ENCODE data around the gene SSH2.

The SSH2 gene

GRCh38 chr17:29885031-29885640 lies 44.9 kb downstream of the SSH2 start:
- H2AFZ ChIP-seq (ENCODE audit: low read depth): no peak overlapping the region
- no peak overlapping the region for H3K4me2 ChIP-seq
- no peak for TF ChIP-seq CTCF (conservative IDR thresholded peaks at IDR 0.05; ENCODE audit: low read depth, low read length)
- no peak overlapping the region for H3K9ac ChIP-seq
- H3K79me2 ChIP-seq (ENCODE audit: insufficient read depth, low read depth): no peaks in the 10 kb centered on the region; the same call in 1 of the 2 replicates
- no peaks in the 10 kb centered on the region for H3K4me1 ChIP-seq (ENCODE audit: low read depth, poor library complexity, severe bottlenecking)
- H3K27me3 ChIP-seq (ENCODE audit: insufficient read depth, low read depth): no peaks in the 10 kb centered on the region
- no peaks in the 10 kb centered on the region for H4K20me1 ChIP-seq (ENCODE audit: insufficient read depth)
- no peaks in the 10 kb centered on the region for H3K36me3 ChIP-seq (ENCODE audit: insufficient read depth)
- H3K4me3 ChIP-seq (IDR thresholded peaks at IDR 0.05; ENCODE audit: insufficient read depth, low read depth, low read length): no peak overlapping the region
- no peak overlapping the region for H3K27ac ChIP-seq

GRCh38 chr17:29883497-29883896 lies 46.5 kb downstream of the SSH2 start:
- Histone ChIP-seq H3K27ac (no peak overlapping the region), H3K4me3 (IDR thresholded peaks at IDR 0.05; ENCODE audit: insufficient read depth, low read depth, low read length) (no peak overlapping the region), H2AFZ (ENCODE audit: low read depth) (no peak overlapping the region), H3K4me2 (no peak overlapping the region), H3K27me3 (ENCODE audit: insufficient read depth, low read depth) (no peaks in the 10 kb centered on the region), H4K20me1 (ENCODE audit: insufficient read depth) (no peaks in the 10 kb centered on the region), H3K4me1 (ENCODE audit: low read depth, poor library complexity, severe bottlenecking) (no peaks in the 10 kb centered on the region), H3K36me3 (ENCODE audit: insufficient read depth) (no peaks in the 10 kb centered on the region), H3K79me2 (ENCODE audit: insufficient read depth, low read depth) (no peaks in the 10 kb centered on the region; the same call in 1 of the 2 replicates), H3K9ac (no peak overlapping the region)
- TF ChIP-seq CTCF (conservative IDR thresholded peaks at IDR 0.05; ENCODE audit: low read depth, low read length): no peak

- no peak overlapping the region for H3K4me2 ChIP-seq
Measured at GRCh38 chr17:29881256-29881655, 48.8 kb downstream of the SSH2 start.

GRCh38 chr17:29880031-29880430 lies 50.0 kb downstream of the SSH2 start:
- H3K4me1 ChIP-seq (ENCODE audit: low read depth, poor library complexity, severe bottlenecking): no peaks in the 10 kb centered on the region

More at GRCh38 chr17:29881256-29881655, 48.8 kb downstream of the SSH2 start:
- Histone ChIP-seq H3K79me2 (ENCODE audit: insufficient read depth, low read depth) (0 out of 2 replicates have a peak, but pooled peaks cover 13% of the 10 kb centered on the region), H3K4me3 (IDR thresholded peaks at IDR 0.05; ENCODE audit: insufficient read depth, low read depth, low read length) (no peak overlapping the region), H4K20me1 (ENCODE audit: insufficient read depth) (no peaks in the 10 kb centered on the region; the same call in 1 of the 2 replicates), H3K4me1 (ENCODE audit: low read depth, poor library complexity, severe bottlenecking) (no peaks in the 10 kb centered on the region), H3K27ac (no peak overlapping the region), H2AFZ (ENCODE audit: low read depth) (no peak overlapping the region), H3K36me3 (ENCODE audit: insufficient read depth) (no peaks in the 10 kb centered on the region), H3K9ac (no peak overlapping the region), H3K27me3 (ENCODE audit: insufficient read depth, low read depth) (no peaks in the 10 kb centered on the region)
- TF ChIP-seq CTCF (conservative IDR thresholded peaks at IDR 0.05; ENCODE audit: low read depth, low read length): no peak

More at GRCh38 chr17:29880031-29880430, 50.0 kb downstream of the SSH2 start:
- Histone ChIP-seq H3K4me3 (IDR thresholded peaks at IDR 0.05; ENCODE audit: insufficient read depth, low read depth, low read length) (no peak overlapping the region), H3K9ac (no peak overlapping the region), H2AFZ (ENCODE audit: low read depth) (no peak overlapping the region), H4K20me1 (ENCODE audit: insufficient read depth) (no peaks in the 10 kb centered on the region; the same call in 1 of the 2 replicates), H3K4me2 (no peak overlapping the region), H3K36me3 (ENCODE audit: insufficient read depth) (no peaks in the 10 kb centered on the region), H3K27me3 (ENCODE audit: insufficient read depth, low read depth) (no peaks in the 10 kb centered on the region), H3K79me2 (ENCODE audit: insufficient read depth, low read depth) (0 out of 2 replicates have a peak, but pooled peaks cover 13% of the 10 kb centered on the region), H3K27ac (no peak overlapping the region)
- TF ChIP-seq CTCF (conservative IDR thresholded peaks at IDR 0.05; ENCODE audit: low read depth, low read length): no peak

Data from KMS-11 (cell line).